ENCODE measurements around the gene TMBIM1. TPM values are rescaled to one million over a fixed set of nuclear protein-coding genes. Genes with fewer than 3 reads are reported as not detected.

Gene TMBIM1
- total and polyA plus RNA-seq, 4 donors: 100 to 294 (median 212) TPM

GRCh38 chr2:218290316-218291261, 1.7 kb downstream of the TMBIM1 start:
- Histone ChIP-seq H3K27me3 (ENCODE audit: control insufficient read depth in 1 of 2, insufficient read depth in 2 of 2, low read length in 1 of 2) (no peaks in the 10 kb centered on the region), H3K4me1 (ENCODE audit: control insufficient read depth in 1 of 2, insufficient read depth in 2 of 2, low read length in 2 of 2) (peaks cover 0 to 3% of the 10 kb centered on the region in 2 donors), H3K4me3 (ENCODE audit: low read length in 2 of 2) (peak overlapping the region; percentile 59 to 94), H3K9me3 (ENCODE audit: control insufficient read depth, low read length) (no peaks in the 10 kb centered on the region), H3K27ac (ENCODE audit: low read depth in 1 of 2, low read length in 2 of 2) (peak overlapping the region; percentile 46 to 92), H3K36me3 (ENCODE audit: control insufficient read depth in 1 of 2, insufficient read depth in 2 of 2, low read length in 1 of 2) (no peaks in the 10 kb centered on the region)
- intact Hi-C loops (cut with DNase I): loop anchor here in 1 of 2 donors (2.0 kb wide), 1 partner anchor 18 kb away; no protein-coding TSS in a partner anchor
- DNase-seq (no peak), ATAC-seq (ENCODE audit: low FRiP score) (no peak)
- 8 to 12% methylated on average over 12 of the region's 12 CpGs for WGBS, 2 donors

GRCh38 chr2:218289639-218290315, 2.5 kb downstream of the TMBIM1 start:
- intact Hi-C loops (cut with DNase I): loop anchor here in 1 of 2 donors (2.0 kb wide), 1 partner anchor 17 kb away; no protein-coding TSS in a partner anchor
- no peak for DNase-seq
- ATAC-seq (ENCODE audit: low FRiP score): no peak
- Histone ChIP-seq H3K9me3 (ENCODE audit: control insufficient read depth, low read length) (no peaks in the 10 kb centered on the region), H3K4me3 (ENCODE audit: low read length in 2 of 2) (peak overlapping the region; percentile 31 to 59), H3K27ac (ENCODE audit: low read depth in 1 of 2, low read length in 2 of 2) (peak overlapping the region; percentile 32 to 92), H3K36me3 (ENCODE audit: control insufficient read depth in 1 of 2, insufficient read depth in 2 of 2, low read length in 1 of 2) (no peaks in the 10 kb centered on the region), H3K4me1 (ENCODE audit: control insufficient read depth in 1 of 2, insufficient read depth in 2 of 2, low read length in 2 of 2) (peaks cover 0 to 3% of the 10 kb centered on the region in 2 donors), H3K27me3 (ENCODE audit: control insufficient read depth in 1 of 2, insufficient read depth in 2 of 2, low read length in 1 of 2) (no peaks in the 10 kb centered on the region)
- WGBS, 2 donors: 8 to 14% methylated on average over 6 of the region's 6 CpGs

GRCh38 chr2:218286570-218287459, 5.5 kb downstream of the TMBIM1 start:
- intact Hi-C loops (cut with DNase I): no loop called here
- peak overlapping the region; percentile 87 to 95 for H3K27ac ChIP-seq (ENCODE audit: low read depth in 1 of 2, low read length in 2 of 2)
- DNase-seq: peak; percentile 94 to 95
- no peaks in the 10 kb centered on the region for H3K9me3 ChIP-seq (ENCODE audit: control insufficient read depth, low read length)
- no peaks in the 10 kb centered on the region for H3K36me3 ChIP-seq (ENCODE audit: control insufficient read depth in 1 of 2, insufficient read depth in 2 of 2, low read length in 1 of 2)
- peaks cover 0 to 3% of the 10 kb centered on the region in 2 donors for H3K4me1 ChIP-seq (ENCODE audit: control insufficient read depth in 1 of 2, insufficient read depth in 2 of 2, low read length in 2 of 2)
- peak; percentile 90 for ATAC-seq (ENCODE audit: low FRiP score)
- no peaks in the 10 kb centered on the region for H3K27me3 ChIP-seq (ENCODE audit: control insufficient read depth in 1 of 2, insufficient read depth in 2 of 2, low read length in 1 of 2)
- 1 to 2% methylated on average over 11 of the region's 11 CpGs for WGBS, 2 donors
- H3K4me3 ChIP-seq (ENCODE audit: low read length in 2 of 2): peak overlapping the region; percentile 23 to 72

- Histone ChIP-seq H3K27ac (ENCODE audit: low read depth in 1 of 2, low read length in 2 of 2) (peak overlapping the region; percentile 85 to 91), H3K4me3 (ENCODE audit: low read length in 2 of 2) (no peak overlapping the region), H3K36me3 (ENCODE audit: control insufficient read depth in 1 of 2, insufficient read depth in 2 of 2, low read length in 1 of 2) (peaks cover 0 to 1% of the 10 kb centered on the region in 2 donors), H3K9me3 (ENCODE audit: control insufficient read depth, low read length) (no peaks in the 10 kb centered on the region), H3K27me3 (ENCODE audit: control insufficient read depth in 1 of 2, insufficient read depth in 2 of 2, low read length in 1 of 2) (no peaks in the 10 kb centered on the region), H3K4me1 (ENCODE audit: control insufficient read depth in 1 of 2, insufficient read depth in 2 of 2, low read length in 2 of 2) (peaks cover 0 to 3% of the 10 kb centered on the region in 2 donors)
- peak; percentile 86 to 92 for DNase-seq
- intact Hi-C loops (cut with DNase I): no loop called here
- 2 to 3% methylated on average over 6 of the region's 6 CpGs for WGBS, 2 donors
- ATAC-seq (ENCODE audit: low FRiP score): peak; percentile 51
Observed at GRCh38 chr2:218285604-218286003, 6.7 kb downstream of the TMBIM1 start.

- H3K27ac ChIP-seq (ENCODE audit: low read depth in 1 of 2, low read length in 2 of 2): peak overlapping the region in 1 of 2 donors; percentile 70
- intact Hi-C loops (cut with DNase I): no loop called here
- H3K27me3 ChIP-seq (ENCODE audit: control insufficient read depth in 1 of 2, insufficient read depth in 2 of 2, low read length in 1 of 2): no peaks in the 10 kb centered on the region
- H3K36me3 ChIP-seq (ENCODE audit: control insufficient read depth in 1 of 2, insufficient read depth in 2 of 2, low read length in 1 of 2): peaks cover 0 to 8% of the 10 kb centered on the region in 2 donors
- H3K4me3 ChIP-seq (ENCODE audit: low read length in 2 of 2): peak overlapping the region in 1 of 2 donors; percentile 1
- DNase-seq (peak; percentile 79 to 87), ATAC-seq (ENCODE audit: low FRiP score) (peak; percentile 30)
- H3K4me1 ChIP-seq (ENCODE audit: control insufficient read depth in 1 of 2, insufficient read depth in 2 of 2, low read length in 2 of 2): peaks cover 0 to 3% of the 10 kb centered on the region in 2 donors
- 25 to 32% methylated on average over 16 of the region's 16 CpGs for WGBS, 2 donors
- H3K9me3 ChIP-seq (ENCODE audit: control insufficient read depth, low read length): no peaks in the 10 kb centered on the region
Observed at GRCh38 chr2:218284106-218284811, 8.0 kb downstream of the TMBIM1 start.

GRCh38 chr2:218282173-218282991, 9.9 kb downstream of the TMBIM1 start:
- DNase-seq: peak; percentile 83 to 87
- peak overlapping the region; percentile 71 to 86 for H3K27ac ChIP-seq (ENCODE audit: low read depth in 1 of 2, low read length in 2 of 2)
- no peaks in the 10 kb centered on the region for H3K9me3 ChIP-seq (ENCODE audit: control insufficient read depth, low read length)
- peaks cover 0 to 3% of the 10 kb centered on the region in 2 donors for H3K4me1 ChIP-seq (ENCODE audit: control insufficient read depth in 1 of 2, insufficient read depth in 2 of 2, low read length in 2 of 2)
- no peaks in the 10 kb centered on the region for H3K27me3 ChIP-seq (ENCODE audit: control insufficient read depth in 1 of 2, insufficient read depth in 2 of 2, low read length in 1 of 2)
- ATAC-seq (ENCODE audit: low FRiP score): no peak
- H3K36me3 ChIP-seq (ENCODE audit: control insufficient read depth in 1 of 2, insufficient read depth in 2 of 2, low read length in 1 of 2): peaks cover 0 to 21% of the 10 kb centered on the region in 2 donors
- no peak overlapping the region for H3K4me3 ChIP-seq (ENCODE audit: low read length in 2 of 2)
- WGBS, 2 donors: 6% methylated on average over 16 to 17 of the region's 17 CpGs
- intact Hi-C loops (cut with DNase I): no loop called here

- Histone ChIP-seq H3K27ac (ENCODE audit: low read depth in 1 of 2, low read length in 2 of 2) (peak overlapping the region; percentile 71 to 86), H3K36me3 (ENCODE audit: control insufficient read depth in 1 of 2, insufficient read depth in 2 of 2, low read length in 1 of 2) (peaks cover 3 to 21% of the 10 kb centered on the region in 2 donors), H3K4me3 (ENCODE audit: low read length in 2 of 2) (no peak overlapping the region), H3K9me3 (ENCODE audit: control insufficient read depth, low read length) (no peaks in the 10 kb centered on the region), H3K27me3 (ENCODE audit: control insufficient read depth in 1 of 2, insufficient read depth in 2 of 2, low read length in 1 of 2) (no peaks in the 10 kb centered on the region), H3K4me1 (ENCODE audit: control insufficient read depth in 1 of 2, insufficient read depth in 2 of 2, low read length in 2 of 2) (peaks cover 0 to 3% of the 10 kb centered on the region in 2 donors)
- WGBS, 2 donors: 6 to 11% methylated on average over 3 of the region's 3 CpGs
- ATAC-seq (ENCODE audit: low FRiP score) (no peak), DNase-seq (peak in 1 of 2 donors; percentile 56)
- intact Hi-C loops (cut with DNase I): no loop called here
Observed at GRCh38 chr2:218281449-218281848, 10.9 kb downstream of the TMBIM1 start.
